NCI-H446 (cell line): ENCODE measurements around the gene IWS1.
A peak's percentile ranks its signal among the peaks of the same experiment; 100 is the strongest.
"Not testable (repeated sequence)": the region's sequence is repeated elsewhere in the genome, so short reads cannot be mapped to it uniquely, and the experiment has no call there.

Source experiments
- DNase-seq, 2 experiments: peaks; one replicate each; lab custom pipeline; 2025; lab: John Stamatoyannopoulos, UW

Gene IWS1

DNA sequence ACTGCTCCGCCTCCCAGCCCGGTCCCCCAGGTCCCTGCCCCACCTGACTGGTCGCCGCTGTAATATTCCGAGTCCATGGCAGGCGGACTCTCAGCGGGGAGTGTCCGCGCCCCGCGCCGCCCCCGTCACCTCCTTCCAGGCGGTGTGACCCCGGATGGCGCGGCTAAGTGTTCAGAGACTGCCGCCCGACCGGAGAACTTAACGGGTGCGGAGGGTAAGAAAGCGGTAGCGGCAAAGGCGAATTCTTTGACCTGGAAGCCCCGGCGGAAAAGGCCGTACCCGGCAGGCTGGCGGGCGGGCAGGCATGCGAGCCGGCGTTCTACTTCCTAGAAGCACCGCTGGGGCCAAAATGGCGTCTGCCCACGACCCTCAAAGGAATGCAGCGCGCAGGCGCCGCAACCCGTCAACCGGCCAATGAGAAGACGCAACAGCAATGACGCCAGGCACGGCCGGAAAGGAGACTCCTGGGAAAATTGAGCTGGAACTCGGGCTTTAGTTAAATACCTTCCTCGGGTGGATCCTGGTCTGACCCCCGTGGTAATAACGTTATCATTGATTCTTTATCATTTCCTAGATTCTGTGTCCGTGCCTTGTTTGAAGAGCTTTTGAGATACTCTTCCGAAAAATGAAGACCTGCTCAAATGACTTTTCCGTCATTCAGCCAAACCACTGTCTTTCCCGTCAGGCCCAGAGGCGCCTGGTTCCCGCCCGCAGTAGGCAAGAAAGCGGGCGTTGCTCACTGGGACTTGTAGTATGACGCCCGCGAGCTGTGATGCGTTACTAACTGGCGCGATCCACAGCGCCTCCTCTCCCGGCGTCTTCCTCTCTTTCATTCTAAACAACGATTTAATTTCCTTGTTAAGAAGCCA, at the start of gene IWS1:
IWS1 (minus strand) TSS at position 358 of the 869 bp plus-strand sequence; CDS start at position 77, 281 bp downstream.
- peak; percentile 95 to 97 for DNase-seq

DNA sequence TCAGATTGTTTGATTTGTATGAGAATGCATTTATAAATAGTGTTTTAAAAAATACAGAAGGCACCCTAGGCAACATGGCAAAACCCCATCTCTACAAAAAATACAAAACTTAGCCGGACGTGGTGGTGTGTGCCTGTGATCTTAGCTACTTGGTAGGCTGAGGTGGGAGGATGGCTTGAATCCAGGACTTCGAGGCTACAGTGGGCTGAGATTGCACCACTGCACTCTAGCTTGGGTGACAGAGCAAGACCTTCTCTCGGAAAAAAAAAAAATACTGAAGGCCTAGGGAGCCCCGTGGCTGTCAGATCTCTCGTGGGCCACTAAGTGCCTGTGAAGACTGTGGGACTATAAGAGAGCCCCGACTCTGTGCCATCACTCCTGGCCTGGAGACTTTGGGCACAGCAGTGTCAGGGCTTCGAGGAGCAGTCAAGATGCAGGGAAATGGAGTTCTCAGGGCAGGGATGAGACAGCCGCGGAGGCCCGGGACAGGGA, 49.7 kb upstream of the IWS1 start:
- DNase-seq = no peak

DNA sequence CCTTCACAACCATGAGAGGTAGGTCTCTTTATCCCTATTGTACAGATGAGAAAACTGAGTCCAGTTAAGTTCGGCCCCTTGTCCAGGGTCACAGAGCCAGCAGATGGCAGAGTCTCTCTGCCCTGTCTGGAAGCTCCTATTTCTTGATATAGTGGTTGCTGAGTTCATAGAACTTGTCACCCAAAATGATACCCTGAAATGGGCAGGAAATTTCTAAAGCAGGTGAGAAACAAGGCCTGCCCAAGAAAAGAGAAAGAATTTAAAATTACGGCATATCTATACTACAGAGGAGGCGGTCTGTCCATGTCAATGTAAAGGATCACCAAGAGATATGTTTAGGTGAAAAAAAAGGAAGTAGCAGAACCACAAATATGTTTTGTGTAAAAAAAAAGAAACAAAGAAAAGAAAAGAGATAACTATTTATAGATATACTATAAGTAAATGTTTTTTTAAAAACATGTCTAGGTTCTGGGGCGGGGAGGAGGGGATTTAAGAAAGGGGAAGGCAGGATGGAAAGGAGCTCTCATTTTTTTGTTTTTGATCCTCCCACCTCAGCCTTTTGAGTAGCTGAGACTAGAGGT, 49.0 kb upstream of the IWS1 start:
- no peak for DNase-seq

DNA sequence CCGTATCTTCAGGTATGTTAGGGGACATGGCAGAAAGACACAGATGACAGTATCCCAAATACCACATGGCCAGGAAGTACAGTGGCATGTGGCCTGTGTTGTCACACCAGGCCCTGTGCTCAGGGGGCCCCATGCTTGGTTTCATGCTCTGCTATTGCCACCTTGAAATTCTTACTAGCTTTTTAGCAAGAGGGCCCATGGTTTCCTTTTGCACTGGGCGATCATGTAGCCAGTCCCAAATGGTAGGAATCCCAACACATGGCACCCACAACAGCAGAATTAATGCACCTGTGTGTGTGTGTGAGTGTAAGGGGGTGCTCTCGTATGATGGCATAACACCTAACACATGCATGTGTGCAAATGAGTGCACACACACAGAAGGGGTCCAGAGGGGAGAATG, 48.4 kb upstream of the IWS1 start:
- no peak for DNase-seq

DNA sequence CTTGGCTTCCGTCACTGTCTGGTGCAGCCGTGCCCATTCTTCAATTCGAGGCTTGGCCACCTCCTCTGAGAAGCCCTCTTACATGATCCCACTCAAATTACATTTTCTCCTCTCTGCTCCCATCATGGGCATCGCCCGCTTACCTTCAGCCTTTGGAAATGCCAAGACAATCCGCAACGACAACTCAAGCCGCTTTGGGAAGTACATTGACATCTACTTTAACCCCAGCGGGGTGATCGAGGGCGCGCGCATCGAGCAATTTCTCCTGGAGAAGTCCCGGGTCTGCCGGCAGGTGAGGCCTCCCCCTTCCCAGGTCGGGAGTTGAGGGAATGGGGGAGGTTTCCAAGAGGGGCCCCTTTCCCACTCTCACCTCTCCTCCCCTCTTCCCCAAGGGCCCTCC, 47.5 kb upstream of the IWS1 start:
- DNase-seq = no peak

DNA sequence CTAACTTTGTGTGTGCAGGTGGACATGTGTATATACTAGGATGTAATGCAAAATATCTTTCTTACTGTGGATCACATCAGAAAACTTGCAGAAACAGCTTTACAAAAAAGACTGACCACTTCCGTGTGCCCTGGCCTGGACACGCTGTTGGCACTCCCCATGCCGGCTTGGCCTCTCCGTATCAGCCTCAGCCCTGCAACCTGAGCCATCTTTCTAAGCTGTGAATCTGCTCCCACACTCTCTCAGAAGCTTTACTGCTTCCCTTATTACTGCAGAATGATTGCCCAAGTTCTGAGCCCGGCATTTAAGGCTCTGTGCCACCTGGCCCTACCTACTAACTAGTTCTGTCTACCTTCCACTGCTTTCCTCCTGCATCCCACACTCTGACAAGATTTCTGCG, 47.0 kb upstream of the IWS1 start:
- no peak for DNase-seq

DNA sequence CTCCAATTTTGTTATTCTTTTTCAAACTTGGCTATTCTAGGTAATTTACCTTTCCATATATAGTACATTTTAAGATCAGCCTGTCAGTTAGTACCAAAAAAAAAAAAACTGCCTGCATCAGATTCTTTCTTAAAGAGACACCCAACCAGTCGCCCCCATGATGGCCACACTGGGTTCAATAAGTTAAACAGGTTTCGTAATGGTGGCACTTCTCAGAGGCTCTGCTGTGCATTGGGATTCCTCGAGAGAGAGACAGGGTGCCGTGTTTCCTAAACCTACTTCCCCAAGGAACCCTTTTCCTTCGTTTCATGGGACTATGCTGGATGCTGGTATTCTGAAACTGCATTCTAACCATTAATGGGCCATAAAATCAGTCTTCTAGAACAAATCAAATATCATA, 46.6 kb upstream of the IWS1 start:
- no peak for DNase-seq

DNA sequence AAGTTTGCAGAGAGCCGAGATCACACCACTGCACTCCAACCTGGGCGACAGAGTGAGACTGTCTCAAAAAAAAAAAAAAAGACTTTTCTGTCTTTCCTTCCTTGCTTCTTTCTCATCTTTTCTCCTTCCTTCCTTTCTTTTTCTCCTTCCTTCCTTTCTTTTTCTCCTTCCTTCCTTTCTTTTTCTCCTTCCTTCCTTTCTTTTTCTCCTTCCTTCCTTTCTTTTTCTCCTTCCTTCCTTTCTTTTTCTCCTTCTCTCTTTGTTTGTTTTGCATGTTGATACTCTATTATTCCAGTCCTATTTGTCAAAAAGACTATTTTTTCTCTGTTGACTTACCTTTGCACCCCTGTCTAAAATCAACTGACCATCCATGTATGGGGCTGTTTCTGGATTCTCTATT, 46.1 kb upstream of the IWS1 start:
- DNase-seq = not testable (repeated sequence)

DNA sequence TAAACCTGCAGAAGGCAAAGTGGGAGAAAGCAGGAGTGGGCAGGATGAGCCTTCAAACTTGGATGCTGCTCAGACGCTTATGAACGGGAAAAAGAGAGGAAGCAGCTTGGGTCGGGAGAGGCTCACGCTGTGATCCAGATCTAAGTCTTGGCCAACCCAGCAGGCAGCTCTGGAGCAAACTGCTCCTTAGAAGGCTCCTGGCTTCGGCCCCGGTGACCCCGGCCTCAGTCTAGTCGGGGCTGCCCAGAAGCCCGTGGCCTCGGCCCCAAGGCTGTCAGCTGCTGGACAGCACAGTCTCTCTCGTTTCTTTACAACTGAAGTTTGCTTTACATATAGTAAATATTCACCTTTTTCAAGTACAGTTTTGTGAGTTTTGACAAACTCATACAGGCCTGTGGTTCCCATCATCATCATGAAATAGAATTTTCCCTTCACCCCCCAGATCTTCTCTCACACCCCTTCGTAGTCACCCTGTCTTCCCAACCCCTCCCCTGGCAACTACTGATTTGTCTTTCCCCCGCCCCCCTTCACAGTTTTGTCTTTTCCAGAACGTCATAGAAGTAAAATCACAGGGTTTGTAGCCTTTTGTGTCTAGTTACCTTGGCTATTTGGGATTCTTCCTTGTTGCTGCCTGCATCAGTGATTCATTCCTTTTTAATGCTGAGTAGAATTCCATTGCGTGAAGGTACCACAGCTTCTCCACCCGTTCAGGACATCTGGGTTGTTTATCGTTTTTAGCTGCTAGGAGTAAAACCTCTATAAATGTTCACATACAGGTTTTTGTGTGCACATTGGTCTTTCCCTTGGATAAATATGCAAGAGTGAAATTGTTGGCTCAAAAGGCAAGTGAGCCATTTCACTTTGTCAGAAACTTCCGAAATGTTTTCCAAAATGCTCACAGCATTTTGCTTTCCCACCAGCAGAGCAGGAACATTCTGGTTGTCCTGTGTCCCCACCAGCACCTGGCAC, 44.3 kb upstream of the IWS1 start:
- no peak for DNase-seq

DNA sequence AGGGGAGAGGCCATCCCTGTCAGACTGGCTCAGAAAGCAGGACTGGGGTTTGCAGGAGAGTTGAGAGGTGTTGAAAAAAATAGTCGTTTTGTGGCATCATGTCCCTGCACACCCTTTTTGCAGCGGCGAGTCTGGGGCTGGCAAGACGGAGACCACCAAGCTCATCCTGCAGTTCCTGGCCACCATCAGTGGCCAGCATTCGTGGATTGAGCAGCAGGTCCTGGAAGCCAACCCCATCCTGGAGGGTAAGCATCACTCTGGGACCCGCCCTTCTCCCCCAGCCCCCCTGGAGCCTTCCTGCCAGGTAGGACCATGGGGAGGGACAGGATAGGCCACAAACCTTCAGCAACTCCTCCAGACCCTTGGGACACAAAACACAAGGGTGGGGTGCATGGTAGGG, 43.4 kb upstream of the IWS1 start:
- DNase-seq = no peak

DNA sequence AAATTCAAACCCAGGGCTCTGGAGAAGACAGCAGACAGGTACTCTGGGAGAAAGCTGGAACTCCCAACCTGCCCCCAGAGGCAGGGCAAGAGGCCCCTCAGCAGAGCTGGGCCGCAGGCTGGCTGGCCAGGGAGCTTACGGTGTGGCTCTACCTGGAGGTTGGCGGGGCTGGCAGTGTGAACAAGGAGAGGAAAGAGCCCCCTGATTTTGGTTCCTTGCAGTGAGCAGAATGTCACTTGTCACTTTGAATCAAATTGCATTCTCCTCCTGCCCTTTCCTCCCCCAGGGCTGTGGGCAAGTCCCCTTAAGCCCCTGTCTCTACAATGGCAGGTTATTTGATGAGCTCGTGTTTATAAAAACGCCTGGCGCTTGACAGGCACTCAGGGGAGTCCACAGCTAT, 41.8 kb upstream of the IWS1 start:
- DNase-seq = no peak

DNA sequence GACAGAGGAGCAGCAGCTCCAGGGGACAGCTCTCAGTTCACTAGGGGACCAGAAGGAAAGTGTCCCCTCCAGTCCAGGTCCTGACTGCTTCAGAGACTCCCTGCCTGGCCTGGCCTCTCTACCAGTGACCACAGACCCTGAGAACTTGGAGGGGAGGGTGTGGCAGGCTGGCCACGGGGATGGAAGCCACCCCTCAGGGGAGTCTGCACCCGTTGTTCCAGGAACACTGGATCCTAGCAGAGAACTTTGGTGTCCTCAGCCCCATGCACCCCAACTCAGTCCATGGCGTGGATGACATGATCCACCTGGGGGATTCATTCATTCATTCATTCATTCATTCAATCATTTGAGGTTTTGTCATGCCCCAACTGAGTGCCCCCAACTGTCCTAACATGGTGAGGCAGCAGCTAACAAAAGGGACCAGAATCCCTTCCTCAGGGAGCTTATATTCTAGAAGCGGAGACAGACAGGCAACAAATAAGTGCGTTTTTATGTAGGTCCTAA, 41.1 kb upstream of the IWS1 start:
- no peak for DNase-seq

DNA sequence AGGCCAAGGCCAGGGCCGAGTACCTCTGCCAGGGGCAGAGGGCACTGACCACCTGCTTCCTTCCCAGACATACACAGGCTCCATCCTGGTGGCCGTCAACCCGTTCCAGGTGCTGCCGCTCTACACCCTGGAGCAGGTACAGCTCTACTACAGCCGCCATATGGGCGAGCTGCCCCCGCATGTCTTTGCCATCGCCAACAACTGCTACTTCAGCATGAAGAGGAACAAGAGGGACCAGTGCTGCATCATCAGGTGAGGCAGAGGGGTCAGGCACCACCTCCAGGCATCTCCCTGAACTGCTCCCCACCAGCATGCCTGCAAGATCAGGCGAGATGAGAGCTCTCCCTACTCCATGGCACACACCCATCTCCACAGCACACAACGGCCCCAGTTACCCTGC, 40.3 kb upstream of the IWS1 start:
- no peak for DNase-seq

DNA sequence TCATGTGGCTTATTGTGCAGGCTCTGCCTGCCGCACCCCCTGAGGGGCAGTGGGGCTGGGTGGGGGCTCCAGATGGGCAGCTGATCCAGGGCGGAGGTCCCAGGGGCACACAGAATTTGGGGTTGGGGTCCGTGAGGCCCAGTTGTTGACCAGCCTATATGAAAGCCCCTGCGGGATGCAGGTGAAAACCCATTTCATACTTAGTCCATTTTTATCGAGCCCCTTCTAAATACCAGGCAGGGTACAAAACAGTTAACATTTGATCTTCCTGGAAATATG, 39.8 kb upstream of the IWS1 start:
- no peak for DNase-seq

DNA sequence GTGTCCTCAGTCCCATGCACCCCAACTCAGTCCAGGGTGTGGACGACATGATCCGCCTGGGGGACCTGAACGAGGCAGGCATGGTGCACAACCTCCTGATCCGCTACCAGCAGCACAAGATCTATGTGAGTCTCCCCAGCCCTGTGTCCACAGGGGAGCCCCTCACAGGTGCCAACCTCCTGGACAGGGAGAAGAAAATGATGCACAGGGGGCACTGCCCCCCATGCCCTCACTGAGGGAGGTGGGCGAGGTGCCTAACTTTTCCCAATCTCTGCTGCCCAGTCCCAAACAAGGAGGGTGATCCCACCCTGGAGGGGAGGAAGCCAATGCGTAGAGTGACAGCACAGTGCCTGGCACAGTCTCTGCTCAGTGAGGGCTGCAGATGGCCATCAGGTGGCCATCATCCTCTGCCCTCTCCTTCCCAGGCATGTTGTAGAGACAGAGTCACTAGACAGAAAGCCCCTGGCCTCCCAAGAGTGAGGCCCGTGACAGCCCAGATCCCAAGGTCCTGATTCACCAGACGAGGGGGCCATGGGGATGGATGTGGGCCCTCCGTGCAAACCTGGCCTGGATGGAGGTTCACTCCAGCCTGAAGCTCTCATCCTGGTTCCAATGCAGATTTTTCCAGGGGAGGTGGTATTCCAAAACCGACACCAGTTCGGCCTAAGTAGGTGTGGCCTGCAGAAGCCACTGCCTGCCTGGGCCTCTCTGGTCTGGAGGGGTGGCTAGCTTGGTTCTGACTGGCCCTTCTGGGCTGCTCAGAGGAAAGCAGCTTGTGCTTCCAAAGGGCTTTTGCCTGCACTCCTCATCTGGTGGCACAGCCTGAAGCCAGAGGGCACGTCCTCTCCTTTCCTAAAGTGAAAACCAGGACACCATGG, 39.2 kb upstream of the IWS1 start:
- no peak for DNase-seq

DNA sequence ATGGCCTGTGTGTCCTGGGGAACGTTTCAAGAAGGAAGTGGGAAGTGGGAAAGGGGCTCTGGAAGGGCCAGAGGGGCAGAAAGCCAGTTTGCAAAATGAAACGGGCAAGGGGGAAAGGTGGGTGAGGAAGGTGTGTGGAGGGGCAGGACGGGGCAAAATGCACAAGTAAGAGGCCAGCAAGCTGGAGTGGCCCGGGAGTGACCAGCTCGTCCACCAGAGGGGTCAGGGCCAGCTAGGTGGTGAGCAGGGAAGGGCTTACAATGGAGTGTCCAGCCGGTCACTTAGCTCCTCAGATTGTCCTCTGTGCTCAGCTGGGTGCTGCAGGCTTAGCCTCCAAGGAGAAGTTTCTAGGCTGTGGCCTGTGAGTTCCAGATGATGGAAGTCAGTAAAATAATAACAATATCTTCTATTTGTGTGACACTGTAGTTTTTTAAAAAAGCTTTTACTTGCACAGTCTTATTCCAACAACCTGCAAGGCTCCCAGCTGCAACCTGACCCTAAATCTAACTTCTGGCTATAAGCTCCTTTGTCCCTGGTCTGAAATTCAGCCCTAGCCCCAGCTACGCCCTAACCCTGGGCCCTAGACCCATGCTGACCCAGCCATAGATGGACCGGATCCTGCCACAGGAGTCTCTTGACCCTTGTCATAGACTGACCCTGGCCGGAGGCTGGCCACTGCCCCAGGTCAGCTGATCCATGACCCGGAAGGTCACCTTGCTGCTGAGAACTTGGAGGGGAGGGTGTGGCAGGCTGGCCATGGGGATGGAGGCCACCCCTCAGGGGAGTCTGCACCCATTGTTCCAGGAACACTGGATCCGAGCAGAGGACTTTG, 38.4 kb upstream of the IWS1 start:
- DNase-seq = no peak

DNA sequence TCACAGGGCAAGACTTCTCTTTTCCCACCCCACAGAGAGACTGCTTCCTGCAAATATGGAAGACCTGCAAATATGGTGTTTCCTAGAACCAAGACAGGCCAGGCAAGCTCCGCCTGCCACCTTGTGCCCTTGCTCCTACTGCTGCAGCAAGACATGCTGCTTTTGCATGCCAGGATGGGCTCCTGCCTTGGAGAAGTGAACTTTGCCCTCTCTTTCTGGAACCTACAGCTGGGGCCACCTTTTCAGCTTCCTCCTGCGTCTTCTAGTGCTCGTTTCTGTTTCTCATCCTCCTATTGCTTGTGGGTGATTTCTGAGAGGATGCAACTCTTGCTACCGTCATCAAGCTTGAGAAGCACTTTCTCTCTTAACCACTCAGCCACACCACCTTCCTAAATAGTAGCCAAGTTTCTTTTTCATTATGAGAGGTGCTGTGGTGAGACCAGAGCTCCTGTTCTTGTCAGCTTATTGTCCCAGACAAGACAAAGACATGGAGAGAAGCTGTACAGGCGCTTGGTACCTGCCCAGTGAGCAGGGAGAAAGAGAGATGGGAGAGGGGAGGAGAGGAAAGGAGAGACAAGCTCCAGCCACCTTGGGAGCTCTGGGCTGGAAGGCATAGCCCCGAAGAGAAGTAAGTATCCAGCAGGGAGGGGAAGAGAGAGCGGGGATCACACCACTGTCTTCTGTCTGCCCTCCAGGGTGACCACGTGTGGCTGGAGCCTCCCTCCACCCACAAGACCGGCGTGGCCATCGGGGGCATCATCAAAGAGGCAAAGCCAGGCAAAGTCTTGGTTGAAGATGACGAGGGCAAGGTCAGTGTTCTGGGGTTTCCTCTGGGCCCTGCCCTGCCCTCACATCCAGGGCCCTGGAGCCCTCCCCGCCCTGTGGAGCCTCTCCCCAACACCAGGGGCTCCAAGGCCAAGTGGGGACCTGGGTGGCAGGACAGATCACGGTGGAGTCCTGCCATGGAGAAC, 37.5 kb upstream of the IWS1 start:
- DNase-seq = no peak

DNA sequence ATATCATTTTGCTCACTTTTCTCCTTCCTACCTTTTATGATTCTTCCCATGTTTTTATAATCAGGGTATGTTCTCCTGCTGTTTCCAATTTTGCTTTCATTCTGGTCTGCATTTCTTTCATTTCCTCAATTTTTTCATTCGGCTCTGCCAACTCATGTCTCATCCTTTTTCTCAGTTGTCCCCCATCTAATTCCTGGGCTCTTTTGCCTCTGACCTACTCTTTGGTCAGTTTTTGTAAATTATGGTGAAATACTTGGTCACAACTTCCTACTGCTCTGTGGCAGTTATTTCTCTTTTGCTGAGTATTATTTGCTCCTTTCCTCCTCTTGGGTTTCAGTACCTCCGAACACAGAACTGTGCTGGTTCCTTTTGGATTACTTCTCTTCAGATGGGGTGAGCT, 36.6 kb upstream of the IWS1 start:
- no peak for DNase-seq

DNA sequence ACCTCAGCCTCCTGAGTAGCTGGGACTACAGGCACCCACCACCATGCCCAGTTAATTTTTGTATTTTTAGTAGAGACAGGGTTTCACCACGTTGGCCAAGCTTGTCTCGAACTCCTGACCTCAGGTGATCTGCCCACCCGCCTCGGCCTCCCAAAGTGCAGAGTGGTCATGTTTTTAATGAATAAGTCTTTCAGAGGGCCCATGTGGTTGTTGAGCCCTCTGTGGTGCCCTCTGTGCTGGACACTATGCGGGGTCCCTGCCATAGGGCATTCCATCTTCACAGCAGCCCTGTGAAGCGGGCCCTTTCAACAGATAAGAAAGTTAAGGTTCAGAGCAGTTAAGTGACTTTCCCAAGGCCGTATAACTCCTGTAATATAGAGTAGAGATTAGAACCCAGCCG, 35.1 kb upstream of the IWS1 start:
- DNase-seq = no peak
